ENCODE measurements around the gene KCNK15. TPM values are rescaled to one million over a fixed set of nuclear protein-coding genes. Genes with fewer than 3 reads are reported as not detected.

The KCNK15 gene
- total and polyA plus RNA-seq, 2 donors, result 0.05 to 0.16 TPM

DNA sequence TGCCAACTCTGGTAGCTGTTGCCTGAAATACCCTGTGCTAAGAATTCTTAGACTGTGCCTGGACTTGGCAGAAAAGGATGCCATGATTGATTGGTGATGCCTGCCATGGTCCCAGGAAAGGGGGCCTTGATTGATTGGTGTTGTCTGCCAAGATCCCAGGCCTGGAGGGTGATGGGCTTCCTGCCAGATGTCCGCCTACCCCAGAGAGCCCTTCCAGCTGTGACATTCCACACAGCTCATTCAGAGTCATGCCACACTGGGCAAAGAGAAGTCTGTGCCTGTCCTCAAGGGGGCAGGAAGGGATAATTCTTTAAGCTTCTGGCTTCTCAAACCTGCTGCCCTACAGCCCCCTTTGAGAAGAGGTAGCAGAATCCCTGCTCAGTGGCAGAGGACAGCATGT is 40.1 kb downstream of the KCNK15 start:
- H3K9me3 ChIP-seq (ENCODE audit: control insufficient read depth in 2 of 2, insufficient read depth in 1 of 2, low read length in 1 of 2), result no peaks in the 10 kb centered on the region
- H3K27me3 ChIP-seq (ENCODE audit: control insufficient read depth in 2 of 2, insufficient read depth in 1 of 2, low read length in 1 of 2), result peaks cover 0 to 2% of the 10 kb centered on the region in 2 donors
- no peaks in the 10 kb centered on the region for H3K4me1 ChIP-seq (ENCODE audit: control insufficient read depth in 2 of 2, insufficient read depth in 2 of 2, low read length in 2 of 2)
- no peak overlapping the region for H3K4me3 ChIP-seq (ENCODE audit: low read length in 2 of 2)
- no peaks in the 10 kb centered on the region for H3K36me3 ChIP-seq (ENCODE audit: control insufficient read depth in 2 of 2, insufficient read depth in 2 of 2, low read length in 1 of 2)
- no peak overlapping the region for H3K27ac ChIP-seq (ENCODE audit: low read depth in 1 of 2, low read length in 1 of 2)
- DNase-seq (ENCODE audit: low read depth in 6 of 9, low spot score in 9 of 9), result no peak
- 33% methylated on average over 1 of the region's 1 CpG for WGBS

DNA sequence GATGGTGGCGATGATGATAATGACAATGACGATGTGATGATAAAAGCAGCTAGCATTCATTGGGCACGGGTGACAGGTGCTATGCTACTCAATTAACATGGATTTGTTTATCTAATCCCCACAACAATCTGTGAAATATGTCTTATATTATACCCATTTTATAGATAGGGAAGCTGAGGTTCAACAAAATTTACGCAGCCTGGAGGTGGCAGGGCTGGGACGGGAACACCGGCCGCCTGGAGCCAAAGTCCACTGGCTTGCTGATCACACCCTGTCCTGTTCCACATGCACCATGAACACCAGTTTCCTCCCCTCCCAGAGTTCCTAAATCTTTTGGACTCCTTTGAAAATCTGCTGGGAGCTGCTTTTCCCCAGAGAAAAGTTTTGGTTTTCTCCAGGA is 41.6 kb downstream of the KCNK15 start:
- no peak overlapping the region for H3K4me3 ChIP-seq (ENCODE audit: low read length in 2 of 2)
- 93% methylated on average over 7 of the region's 7 CpGs for WGBS
- no peaks in the 10 kb centered on the region for H3K9me3 ChIP-seq (ENCODE audit: control insufficient read depth in 2 of 2, insufficient read depth in 1 of 2, low read length in 1 of 2)
- DNase-seq (ENCODE audit: low read depth in 6 of 9, low spot score in 9 of 9), result no peak
- no peaks in the 10 kb centered on the region for H3K4me1 ChIP-seq (ENCODE audit: control insufficient read depth in 2 of 2, insufficient read depth in 2 of 2, low read length in 2 of 2)
- no peaks in the 10 kb centered on the region for H3K36me3 ChIP-seq (ENCODE audit: control insufficient read depth in 2 of 2, insufficient read depth in 2 of 2, low read length in 1 of 2)
- H3K27ac ChIP-seq (ENCODE audit: low read depth in 1 of 2, low read length in 1 of 2), result no peak overlapping the region
- H3K27me3 ChIP-seq (ENCODE audit: control insufficient read depth in 2 of 2, insufficient read depth in 1 of 2, low read length in 1 of 2), result peaks cover 0 to 2% of the 10 kb centered on the region in 2 donors

DNA sequence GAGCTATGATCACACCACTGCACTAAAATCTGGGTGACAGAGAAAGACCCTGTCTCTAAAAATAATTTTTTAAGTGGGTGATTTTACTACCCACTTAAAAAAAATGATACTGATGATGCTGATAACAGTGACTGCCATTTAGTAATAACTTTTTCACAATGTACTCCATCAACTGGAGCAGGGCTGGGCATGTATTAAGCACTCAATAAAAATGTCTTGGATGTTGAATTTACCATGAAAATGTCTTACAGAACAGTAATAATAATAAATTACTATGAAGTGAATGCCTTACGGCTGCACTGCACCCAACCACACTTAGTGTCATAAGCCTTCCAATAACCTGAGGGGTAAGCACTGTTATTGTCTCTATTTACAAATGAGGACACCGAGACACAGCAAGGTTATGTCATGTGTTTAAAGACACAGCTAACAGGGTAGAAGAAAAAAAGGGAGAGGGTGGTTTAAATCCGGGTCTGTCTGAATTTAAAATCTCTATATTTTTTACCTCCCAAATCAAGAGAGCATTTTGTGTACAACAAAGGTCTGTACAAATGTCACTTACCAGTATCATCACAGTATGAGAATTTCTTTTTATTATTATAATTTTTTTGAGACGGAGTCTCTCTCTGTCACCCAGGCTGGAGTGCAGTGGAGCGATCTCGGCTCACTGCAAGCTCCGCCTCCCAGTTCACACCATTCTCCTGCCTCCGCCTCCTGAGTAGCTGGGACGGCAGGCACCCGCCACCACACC is 43.2 kb downstream of the KCNK15 start:
- peaks cover 0 to 2% of the 10 kb centered on the region in 2 donors for H3K27me3 ChIP-seq (ENCODE audit: control insufficient read depth in 2 of 2, insufficient read depth in 1 of 2, low read length in 1 of 2)
- H3K9me3 ChIP-seq (ENCODE audit: control insufficient read depth in 2 of 2, insufficient read depth in 1 of 2, low read length in 1 of 2), result no peaks in the 10 kb centered on the region
- 92% methylated on average over 10 of the region's 10 CpGs for WGBS
- H3K4me1 ChIP-seq (ENCODE audit: control insufficient read depth in 2 of 2, insufficient read depth in 2 of 2, low read length in 2 of 2), result no peaks in the 10 kb centered on the region
- no peak overlapping the region for H3K27ac ChIP-seq (ENCODE audit: low read depth in 1 of 2, low read length in 1 of 2)
- no peak overlapping the region for H3K4me3 ChIP-seq (ENCODE audit: low read length in 2 of 2)
- no peak for DNase-seq (ENCODE audit: low read depth in 6 of 9, low spot score in 9 of 9)
- H3K36me3 ChIP-seq (ENCODE audit: control insufficient read depth in 2 of 2, insufficient read depth in 2 of 2, low read length in 1 of 2), result no peaks in the 10 kb centered on the region

DNA sequence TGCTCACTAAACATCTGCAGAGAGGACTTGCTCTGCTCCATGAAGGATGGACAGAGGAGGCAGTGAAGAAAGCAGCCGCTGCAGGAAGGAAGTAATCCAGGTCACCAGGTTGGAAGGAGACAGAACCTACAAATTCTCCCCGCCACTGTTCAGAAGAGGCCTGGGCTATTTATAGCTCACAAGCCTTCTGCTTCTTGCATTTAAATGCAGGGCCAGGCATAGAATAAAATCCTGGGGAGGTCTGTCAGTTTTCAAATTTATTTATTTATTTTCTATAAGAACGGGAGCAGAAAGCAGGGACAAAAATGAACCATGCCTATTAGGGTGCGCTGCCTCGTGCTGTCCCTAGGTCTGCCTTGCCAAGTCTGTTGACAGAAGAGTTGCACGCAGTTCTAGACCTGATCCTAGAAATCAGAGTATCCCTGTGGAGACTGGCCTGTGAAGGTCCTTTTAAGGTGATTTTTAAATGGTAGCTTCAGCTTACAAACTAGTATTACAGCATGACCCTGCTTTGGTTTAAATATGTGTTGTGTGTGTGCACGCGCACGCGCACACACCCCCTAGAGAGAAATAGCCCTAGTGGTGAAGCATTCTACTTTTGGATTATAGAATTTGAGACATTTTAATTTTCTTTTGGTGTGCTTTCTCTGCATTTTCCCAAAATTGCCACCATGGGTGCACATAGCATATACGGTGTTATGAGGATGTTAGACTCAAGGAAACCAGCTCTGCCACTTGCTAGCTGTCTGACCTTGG is 45.2 kb downstream of the KCNK15 start:
- H3K36me3 ChIP-seq (ENCODE audit: control insufficient read depth in 2 of 2, insufficient read depth in 2 of 2, low read length in 1 of 2), result no peaks in the 10 kb centered on the region
- DNase-seq (ENCODE audit: low read depth in 6 of 9, low spot score in 9 of 9), result no peak
- 84% methylated on average over 11 of the region's 11 CpGs for WGBS
- H3K27me3 ChIP-seq (ENCODE audit: control insufficient read depth in 2 of 2, insufficient read depth in 1 of 2, low read length in 1 of 2), result peaks cover 0 to 2% of the 10 kb centered on the region in 2 donors
- no peak overlapping the region for H3K27ac ChIP-seq (ENCODE audit: low read depth in 1 of 2, low read length in 1 of 2)
- H3K4me1 ChIP-seq (ENCODE audit: control insufficient read depth in 2 of 2, insufficient read depth in 2 of 2, low read length in 2 of 2), result no peaks in the 10 kb centered on the region
- no peak overlapping the region for H3K4me3 ChIP-seq (ENCODE audit: low read length in 2 of 2)
- H3K9me3 ChIP-seq (ENCODE audit: control insufficient read depth in 2 of 2, insufficient read depth in 1 of 2, low read length in 1 of 2), result no peaks in the 10 kb centered on the region

DNA sequence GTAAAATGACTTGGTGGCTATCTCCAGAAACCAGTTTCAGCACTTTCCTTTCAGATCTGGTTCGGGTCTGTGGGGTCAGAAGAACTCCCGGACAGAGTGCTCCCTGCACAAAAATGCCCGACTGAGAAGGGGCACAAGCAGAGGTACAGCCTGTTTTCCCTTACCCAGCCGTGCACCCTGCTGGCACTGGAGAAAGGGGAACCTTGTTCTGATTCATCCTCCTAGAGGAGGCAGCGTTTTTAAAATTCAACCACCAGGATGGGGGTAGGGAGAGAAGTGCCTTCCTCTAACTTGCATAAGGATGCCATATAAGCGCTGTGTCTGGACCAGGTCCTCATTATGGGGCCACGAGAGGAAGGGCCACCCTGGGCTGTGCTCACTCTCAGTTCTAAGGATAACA is 47.1 kb downstream of the KCNK15 start:
- DNase-seq (ENCODE audit: low read depth in 6 of 9, low spot score in 9 of 9), result no peak
- no peaks in the 10 kb centered on the region for H3K4me1 ChIP-seq (ENCODE audit: control insufficient read depth in 2 of 2, insufficient read depth in 2 of 2, low read length in 2 of 2)
- WGBS, result 58% methylated on average over 7 of the region's 7 CpGs

DNA sequence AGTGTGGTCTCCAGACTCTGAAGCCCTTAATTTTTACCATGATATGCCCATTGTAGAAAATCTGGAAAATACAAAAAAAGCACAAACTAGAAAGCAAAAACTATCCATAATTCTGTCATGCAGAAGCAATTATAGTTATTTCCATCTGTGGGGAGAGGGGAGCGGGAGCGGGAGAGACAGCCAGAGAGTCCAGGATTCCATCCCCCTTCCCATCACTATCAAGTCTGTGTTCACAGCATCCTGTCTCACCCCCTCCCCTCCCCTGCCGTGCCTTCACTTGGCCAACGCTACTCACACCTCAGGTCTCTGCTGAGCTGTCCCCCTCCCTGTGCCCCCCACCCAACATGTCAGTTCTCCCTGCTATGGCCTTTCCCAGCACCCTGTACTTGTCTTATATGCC is 50.2 kb downstream of the KCNK15 start:
- H3K27me3 ChIP-seq (ENCODE audit: control insufficient read depth in 2 of 2, insufficient read depth in 1 of 2, low read length in 1 of 2), result peaks cover 0 to 3% of the 10 kb centered on the region in 2 donors
- 68% methylated on average over 4 of the region's 4 CpGs for WGBS
- no peaks in the 10 kb centered on the region for H3K4me1 ChIP-seq (ENCODE audit: control insufficient read depth in 2 of 2, insufficient read depth in 2 of 2, low read length in 2 of 2)
- no peak for DNase-seq (ENCODE audit: low read depth in 6 of 9, low spot score in 9 of 9)
- no peaks in the 10 kb centered on the region for H3K9me3 ChIP-seq (ENCODE audit: control insufficient read depth in 2 of 2, insufficient read depth in 1 of 2, low read length in 1 of 2)
- no peak overlapping the region for H3K27ac ChIP-seq (ENCODE audit: low read depth in 1 of 2, low read length in 1 of 2)
- H3K4me3 ChIP-seq (ENCODE audit: low read length in 2 of 2), result no peak overlapping the region
- no peaks in the 10 kb centered on the region for H3K36me3 ChIP-seq (ENCODE audit: control insufficient read depth in 2 of 2, insufficient read depth in 2 of 2, low read length in 1 of 2)

More for the DNA sequence above, 47.1 kb downstream of the KCNK15 start:
- no peaks in the 10 kb centered on the region for H3K9me3 ChIP-seq (ENCODE audit: control insufficient read depth in 2 of 2, insufficient read depth in 1 of 2, low read length in 1 of 2)
- no peak overlapping the region for H3K4me3 ChIP-seq (ENCODE audit: low read length in 2 of 2)
- H3K27me3 ChIP-seq (ENCODE audit: control insufficient read depth in 2 of 2, insufficient read depth in 1 of 2, low read length in 1 of 2), result peaks cover 0 to 4% of the 10 kb centered on the region in 2 donors
- no peaks in the 10 kb centered on the region for H3K36me3 ChIP-seq (ENCODE audit: control insufficient read depth in 2 of 2, insufficient read depth in 2 of 2, low read length in 1 of 2)
- no peak overlapping the region for H3K27ac ChIP-seq (ENCODE audit: low read depth in 1 of 2, low read length in 1 of 2)

DNA sequence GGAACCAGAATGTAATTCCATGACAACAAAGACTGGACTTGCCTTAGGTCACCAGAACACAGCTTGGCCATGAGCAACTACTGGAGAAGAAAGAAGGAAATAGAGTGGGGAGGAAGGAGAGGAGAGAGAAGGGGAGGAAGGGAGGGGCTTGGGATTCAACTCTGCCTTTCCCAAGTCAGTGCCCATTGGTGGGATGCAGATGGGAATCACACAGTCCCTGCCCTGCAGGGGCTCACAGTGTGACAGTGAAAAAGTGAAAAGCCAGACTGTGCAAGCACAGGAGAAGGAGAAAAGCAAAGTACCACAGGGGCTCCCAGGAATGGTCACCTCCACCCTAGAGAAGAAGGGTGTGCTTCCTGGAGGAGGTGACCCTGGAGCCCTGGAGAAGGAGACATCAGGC is 50.6 kb downstream of the KCNK15 start:
- Histone ChIP-seq H3K27ac (ENCODE audit: low read depth in 1 of 2, low read length in 1 of 2) (no peak overlapping the region), H3K9me3 (ENCODE audit: control insufficient read depth in 2 of 2, insufficient read depth in 1 of 2, low read length in 1 of 2) (no peaks in the 10 kb centered on the region), H3K36me3 (ENCODE audit: control insufficient read depth in 2 of 2, insufficient read depth in 2 of 2, low read length in 1 of 2) (no peaks in the 10 kb centered on the region), H3K4me1 (ENCODE audit: control insufficient read depth in 2 of 2, insufficient read depth in 2 of 2, low read length in 2 of 2) (no peaks in the 10 kb centered on the region), H3K4me3 (ENCODE audit: low read length in 2 of 2) (no peak overlapping the region), H3K27me3 (ENCODE audit: control insufficient read depth in 2 of 2, insufficient read depth in 1 of 2, low read length in 1 of 2) (peaks cover 0 to 3% of the 10 kb centered on the region in 2 donors)
- no peak for DNase-seq (ENCODE audit: low read depth in 6 of 9, low spot score in 9 of 9)

DNA sequence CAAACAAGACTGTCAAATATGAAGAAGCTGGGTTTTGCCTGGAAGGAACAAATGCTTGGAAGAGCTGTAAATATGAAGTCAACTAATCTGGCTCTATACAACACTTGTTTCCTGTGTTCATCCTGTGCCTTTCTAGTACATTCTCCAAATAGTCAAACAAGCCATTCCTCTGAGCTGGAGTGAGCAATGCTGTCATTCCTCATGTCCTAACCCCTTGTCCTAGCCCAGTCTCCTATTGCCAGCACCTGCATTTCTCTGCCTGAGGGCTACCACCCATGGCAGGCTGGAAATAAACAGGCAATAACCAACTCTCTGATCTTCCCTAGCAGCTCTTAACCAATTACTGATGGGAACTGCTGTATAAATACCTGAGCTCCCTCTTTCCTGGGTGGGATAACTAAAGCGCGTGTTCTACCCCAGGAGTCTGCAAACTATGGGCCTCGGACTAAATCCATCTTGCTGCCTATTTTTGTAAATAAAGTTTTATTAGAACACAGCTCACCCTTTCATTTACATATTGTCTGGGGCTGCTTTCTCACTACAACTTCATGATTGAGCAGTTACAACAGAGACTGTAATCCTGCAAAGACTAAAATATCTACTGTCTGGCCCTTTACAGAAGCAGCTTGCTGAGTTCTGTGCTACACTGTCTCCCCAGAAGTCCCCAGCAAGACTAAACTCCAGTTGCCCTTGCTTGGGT is 51.2 kb downstream of the KCNK15 start:
- no peak for DNase-seq (ENCODE audit: low read depth in 6 of 9, low spot score in 9 of 9)
- no peaks in the 10 kb centered on the region for H3K36me3 ChIP-seq (ENCODE audit: control insufficient read depth in 2 of 2, insufficient read depth in 2 of 2, low read length in 1 of 2)
- H3K27ac ChIP-seq (ENCODE audit: low read depth in 1 of 2, low read length in 1 of 2), result no peak overlapping the region
- no peaks in the 10 kb centered on the region for H3K4me1 ChIP-seq (ENCODE audit: control insufficient read depth in 2 of 2, insufficient read depth in 2 of 2, low read length in 2 of 2)
- 93% methylated on average over 3 of the region's 3 CpGs for WGBS
- peaks cover 0 to 3% of the 10 kb centered on the region in 2 donors for H3K27me3 ChIP-seq (ENCODE audit: control insufficient read depth in 2 of 2, insufficient read depth in 1 of 2, low read length in 1 of 2)
- H3K4me3 ChIP-seq (ENCODE audit: low read length in 2 of 2), result no peak overlapping the region
- no peaks in the 10 kb centered on the region for H3K9me3 ChIP-seq (ENCODE audit: control insufficient read depth in 2 of 2, insufficient read depth in 1 of 2, low read length in 1 of 2)

DNA sequence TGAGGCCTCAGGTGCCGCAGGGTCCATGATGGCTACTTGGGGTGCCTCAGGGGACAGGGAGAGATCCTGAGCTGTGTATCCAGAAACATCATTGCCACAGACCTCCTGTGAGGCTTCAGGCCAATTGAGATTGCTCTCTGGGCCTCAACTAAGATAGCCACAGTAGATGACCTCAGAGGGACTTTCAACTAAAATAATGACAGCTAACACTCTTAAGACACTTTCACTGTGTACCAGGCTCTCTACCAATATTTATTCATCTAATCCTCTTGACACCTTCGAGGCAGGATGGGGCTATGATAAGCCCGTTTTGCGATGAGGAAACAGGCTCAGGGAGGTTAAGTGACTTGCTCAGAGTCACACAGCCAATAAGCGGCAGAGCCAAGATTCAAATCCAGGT is 54.0 kb downstream of the KCNK15 start:
- 94% methylated on average over 5 of the region's 5 CpGs for WGBS
- peaks cover 0 to 15% of the 10 kb centered on the region in 2 donors for H3K27me3 ChIP-seq (ENCODE audit: control insufficient read depth in 2 of 2, insufficient read depth in 1 of 2, low read length in 1 of 2)
- H3K4me1 ChIP-seq (ENCODE audit: control insufficient read depth in 2 of 2, insufficient read depth in 2 of 2, low read length in 2 of 2), result no peaks in the 10 kb centered on the region
- no peak for DNase-seq (ENCODE audit: low read depth in 6 of 9, low spot score in 9 of 9)
- no peaks in the 10 kb centered on the region for H3K9me3 ChIP-seq (ENCODE audit: control insufficient read depth in 2 of 2, insufficient read depth in 1 of 2, low read length in 1 of 2)
- H3K4me3 ChIP-seq (ENCODE audit: low read length in 2 of 2), result no peak overlapping the region
- H3K36me3 ChIP-seq (ENCODE audit: control insufficient read depth in 2 of 2, insufficient read depth in 2 of 2, low read length in 1 of 2), result no peaks in the 10 kb centered on the region
- H3K27ac ChIP-seq (ENCODE audit: low read depth in 1 of 2, low read length in 1 of 2), result no peak overlapping the region

Measured in thymus (tissue), 11 donors.